ENCODE data around the gene DPP10.

Gene DPP10

DNA sequence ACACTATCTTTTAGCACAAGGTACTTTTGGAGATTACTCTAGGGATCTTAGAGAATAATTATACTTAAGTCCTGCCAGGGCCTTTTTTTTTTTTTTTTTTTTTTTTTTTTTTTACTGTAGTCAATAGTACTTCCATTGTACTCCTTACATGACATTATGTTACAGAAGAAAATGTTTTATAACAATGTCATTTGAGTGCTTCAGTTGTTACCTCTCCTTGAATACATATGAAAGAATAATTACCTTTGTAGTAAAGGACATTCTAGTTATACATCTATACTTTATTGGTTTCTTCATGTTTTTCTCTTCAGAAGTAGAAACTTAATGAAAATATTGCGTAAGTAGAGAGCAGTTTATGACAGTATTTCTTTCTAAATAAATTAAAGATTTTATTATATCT lies 834.9 kb downstream of the DPP10 start:
- DNase-seq (ENCODE audit: low spot score): no peak

DNA sequence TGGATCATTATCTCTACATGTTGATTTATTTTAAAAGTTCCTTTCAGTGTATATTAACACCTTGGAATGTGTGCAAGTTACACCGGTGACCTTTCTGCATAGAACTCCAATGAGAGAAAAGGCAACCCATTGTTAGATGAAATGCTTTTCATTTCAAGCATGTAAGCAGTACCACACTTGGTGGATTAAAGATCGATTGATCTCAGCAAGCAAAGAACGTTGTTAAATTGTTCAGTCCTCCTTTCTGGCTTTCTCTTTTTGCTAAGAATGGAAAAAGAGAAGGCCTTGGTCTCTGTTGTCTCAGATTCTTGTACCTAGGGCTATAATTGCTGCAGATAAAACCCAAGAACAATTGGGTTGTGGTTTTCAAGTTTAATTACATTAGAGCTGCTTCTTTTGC lies 843.0 kb downstream of the DPP10 start:
- no peak for DNase-seq (ENCODE audit: low spot score)

DNA sequence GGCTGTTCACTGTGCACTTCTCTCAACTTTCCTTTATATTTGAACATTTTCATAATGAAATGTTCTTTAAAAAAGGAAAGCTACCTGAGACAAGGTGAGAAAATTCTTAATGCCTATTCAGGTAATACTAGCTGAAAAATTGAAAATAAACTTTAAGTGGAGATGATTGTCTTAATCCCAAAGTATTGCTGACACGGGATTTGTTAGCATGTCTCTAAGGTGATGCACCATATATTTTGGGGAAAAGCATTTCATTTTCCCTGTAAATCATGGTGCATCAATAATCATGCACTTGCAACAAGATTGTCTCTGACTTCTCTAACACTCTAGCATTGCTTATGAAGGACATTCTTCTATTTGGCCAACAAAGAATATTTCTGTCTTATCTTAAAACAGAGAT lies 848.0 kb downstream of the DPP10 start:
- DNase-seq (ENCODE audit: low spot score): no peak

DNA sequence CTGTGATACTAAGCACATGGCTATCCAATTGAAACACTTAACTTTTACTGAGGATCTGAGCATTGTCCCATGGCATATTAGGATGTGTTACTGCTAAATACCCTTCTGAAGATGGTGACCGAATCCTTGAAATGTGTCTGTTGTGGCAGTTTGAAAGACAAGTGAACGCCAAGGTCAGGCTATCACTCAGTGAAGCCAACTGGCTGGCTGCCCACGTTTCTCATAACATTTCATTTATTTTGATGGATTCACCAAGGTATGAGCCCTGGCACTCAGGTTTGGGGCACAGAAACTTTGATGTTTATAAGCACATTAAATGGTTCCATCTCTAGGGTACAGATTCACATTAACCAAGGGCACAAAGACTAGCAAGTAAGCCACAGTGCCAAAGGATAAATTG lies 850.3 kb downstream of the DPP10 start:
- DNase-seq (ENCODE audit: low spot score): no peak

DNA sequence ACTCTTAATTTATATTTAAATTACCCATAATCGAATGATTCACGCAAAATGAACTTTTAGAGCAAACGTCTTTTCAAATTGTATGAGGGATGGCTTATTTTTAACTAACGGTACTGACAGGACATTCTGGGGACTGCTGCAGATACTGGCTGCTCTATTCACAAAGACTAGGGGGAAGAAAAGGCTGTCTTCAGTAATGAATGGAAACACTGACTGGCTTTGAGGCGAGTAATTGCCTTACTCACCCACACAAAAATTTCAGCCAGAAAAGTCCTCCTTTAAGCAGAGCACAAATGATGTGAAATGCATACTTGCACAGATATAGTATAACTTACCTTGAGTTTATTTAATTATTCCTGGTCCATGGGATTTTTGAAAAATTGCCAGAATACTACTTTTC lies 852.6 kb downstream of the DPP10 start:
- peak; percentile 2 for DNase-seq (ENCODE audit: low spot score)

DNA sequence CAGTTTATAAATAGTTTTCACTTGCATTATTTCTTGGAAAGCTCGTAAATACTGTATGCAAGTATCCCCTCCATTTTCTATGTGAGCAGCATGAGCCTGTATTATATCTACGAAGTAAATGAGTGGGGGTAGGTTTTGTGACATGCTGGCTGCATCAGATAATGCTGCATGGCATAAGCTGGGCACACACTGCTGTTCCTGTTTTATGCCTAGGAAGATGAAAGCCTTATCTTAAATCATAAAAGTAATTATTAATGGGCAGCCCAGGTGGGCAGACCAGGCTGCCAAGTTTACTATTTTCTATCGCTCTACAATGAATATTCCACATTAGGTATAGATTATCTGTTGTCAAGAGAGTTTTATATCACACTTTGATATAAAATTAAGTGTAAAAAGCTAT lies 854.6 kb downstream of the DPP10 start:
- no peak for DNase-seq (ENCODE audit: low spot score)

DNA sequence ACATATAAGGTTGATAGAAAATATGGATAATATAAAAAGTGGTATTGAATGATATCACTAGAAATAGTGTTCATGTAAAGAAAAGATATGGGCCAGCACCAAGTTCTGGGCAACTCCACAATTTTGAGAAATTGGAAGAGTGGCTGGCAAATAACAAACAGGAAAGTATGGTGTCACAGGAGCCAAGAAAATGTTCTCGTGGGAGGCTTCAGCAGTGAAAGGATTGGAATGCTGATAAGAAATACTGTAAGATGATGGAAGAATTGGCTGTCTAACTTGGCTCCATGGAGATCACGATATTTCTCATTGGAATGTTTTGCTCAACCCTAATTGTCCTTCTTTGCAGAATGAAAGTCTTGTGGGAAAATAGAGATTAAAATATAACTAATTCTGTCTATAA lies 856.8 kb downstream of the DPP10 start:
- no peak for DNase-seq (ENCODE audit: low spot score)

DNA sequence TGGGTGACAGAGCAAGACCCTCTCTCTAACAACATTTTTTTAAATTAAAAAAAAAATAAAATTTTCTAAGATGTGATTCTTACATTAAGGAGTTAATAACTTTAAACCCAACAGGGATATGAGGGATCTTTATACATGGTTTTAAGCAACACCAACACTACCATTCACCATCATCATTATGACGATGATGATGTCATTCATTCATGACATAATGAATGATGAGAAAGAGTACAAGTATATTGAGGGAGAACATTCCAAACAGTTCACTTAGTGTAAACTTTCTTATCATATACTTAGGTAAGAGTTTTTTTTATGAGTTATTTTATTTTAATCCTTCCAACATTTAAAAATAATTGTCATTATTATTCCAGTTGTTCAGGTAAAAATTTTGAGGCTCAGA lies 863.3 kb downstream of the DPP10 start:
- DNase-seq (ENCODE audit: low spot score): no peak

DNA sequence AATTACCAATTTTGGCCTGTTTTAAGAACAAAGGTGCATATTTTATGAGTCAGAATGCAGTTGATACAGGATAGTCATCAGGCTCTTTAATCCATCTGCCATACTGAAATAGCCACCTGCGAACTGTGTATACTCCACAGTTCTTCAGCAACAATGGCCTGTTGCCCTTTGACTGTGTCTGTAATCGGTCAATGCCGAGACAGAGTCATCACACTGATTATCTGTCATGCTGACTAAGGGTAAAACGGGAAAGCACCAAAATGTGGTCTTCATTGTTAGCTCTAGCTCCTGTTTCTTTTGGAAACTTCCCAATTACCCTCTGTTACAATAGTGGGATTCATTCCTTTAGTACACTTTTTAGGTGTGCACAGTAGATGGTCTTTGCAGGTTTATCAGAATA lies 871.7 kb downstream of the DPP10 start:
- no peak for DNase-seq (ENCODE audit: low spot score)

DNA sequence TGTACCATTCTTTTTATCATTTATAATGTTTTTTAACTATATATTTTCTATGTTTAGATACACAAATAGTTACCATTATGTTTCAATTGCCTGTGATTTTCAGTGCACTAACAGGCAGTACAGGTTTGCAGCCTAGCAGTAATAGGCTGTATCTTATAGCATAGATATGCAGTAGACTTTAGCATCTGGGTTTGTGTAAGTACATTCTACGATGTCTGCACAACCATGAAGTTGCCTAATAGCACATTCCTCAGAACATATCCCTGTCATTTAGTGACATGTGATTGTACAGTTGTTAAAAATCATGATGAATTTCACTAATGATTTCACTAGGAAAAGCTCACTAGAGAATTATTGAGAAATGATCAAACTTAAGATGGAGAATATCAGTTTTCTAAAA lies 884.6 kb downstream of the DPP10 start:
- DNase-seq (ENCODE audit: low spot score): no peak

DNA sequence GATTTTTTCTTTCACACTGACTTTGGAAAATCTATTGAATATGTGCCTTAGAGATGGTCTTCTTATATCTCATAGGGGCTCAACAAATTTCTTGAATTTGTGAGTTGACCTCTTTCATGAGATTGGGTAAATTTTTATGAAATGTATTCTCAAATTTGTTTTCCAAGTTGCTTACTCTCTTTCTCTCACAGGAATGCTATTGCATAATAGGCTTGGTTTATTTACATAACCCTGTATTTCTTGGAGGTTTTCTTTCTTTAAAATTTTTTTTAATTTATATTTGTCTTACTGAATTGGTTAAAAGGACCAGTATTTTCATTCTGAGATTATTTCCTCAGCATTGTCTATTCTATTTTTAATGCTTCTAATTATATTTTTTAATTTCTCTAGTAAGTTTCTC lies 917.1 kb downstream of the DPP10 start:
- no peak for DNase-seq (ENCODE audit: low spot score)

DNA sequence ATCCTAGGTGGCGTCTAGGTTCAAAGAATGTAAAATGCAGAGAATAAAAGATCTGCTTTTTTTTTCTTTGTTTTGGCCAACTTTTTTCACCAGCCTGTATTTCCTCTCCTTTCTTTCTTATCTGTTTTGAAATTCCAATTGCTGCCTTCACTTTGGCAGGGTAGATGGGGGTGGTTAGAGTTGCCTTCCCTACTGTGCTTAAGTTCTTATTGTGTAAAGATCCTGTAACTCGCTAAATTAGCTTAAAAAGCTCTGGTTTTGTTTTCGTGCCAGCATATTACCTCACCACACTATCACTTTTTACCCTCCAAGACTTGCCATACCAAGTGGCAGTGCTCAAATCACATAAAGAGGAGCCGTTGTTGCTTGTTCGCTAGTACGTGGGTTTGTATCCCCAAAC lies 921.7 kb downstream of the DPP10 start:
- no peak for DNase-seq (ENCODE audit: low spot score)

DNA sequence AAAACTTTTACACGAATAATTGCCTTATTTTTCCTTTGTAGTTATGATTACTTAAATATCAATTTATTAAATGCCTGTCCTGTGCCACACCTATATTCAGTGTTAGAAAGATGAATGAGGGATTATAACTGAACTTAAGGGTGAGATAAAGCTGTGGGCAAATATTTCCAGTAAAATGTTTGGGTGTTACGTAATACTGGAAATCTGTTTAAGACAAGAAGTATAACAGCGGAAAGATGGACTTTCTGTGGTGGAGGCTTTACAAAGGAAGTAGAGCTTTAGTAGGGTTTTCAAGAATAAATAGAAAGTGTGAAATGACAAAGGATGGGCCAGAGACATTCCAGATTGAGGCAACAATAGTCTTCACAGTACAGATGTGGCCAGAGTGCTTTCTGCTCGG lies 927.0 kb downstream of the DPP10 start:
- no peak for DNase-seq (ENCODE audit: low spot score)

DNA sequence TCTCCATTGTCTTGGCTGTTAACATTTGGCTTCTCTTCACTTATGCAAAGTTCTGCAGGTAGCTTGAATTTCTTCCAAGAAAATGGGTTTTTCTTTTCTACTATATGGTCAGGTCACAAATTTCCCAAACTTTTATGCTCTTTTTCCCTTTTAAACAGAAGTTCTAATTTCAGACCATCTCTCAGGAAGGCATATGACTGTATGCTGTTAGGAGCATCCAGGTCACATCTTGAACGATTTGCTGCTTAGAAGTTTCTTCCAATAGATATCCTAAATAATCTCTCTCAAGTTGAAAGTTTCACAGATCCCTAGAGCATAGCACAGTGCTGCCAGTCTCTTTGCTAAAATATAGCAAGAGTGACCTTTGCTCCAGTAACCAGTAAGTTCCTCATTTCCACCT lies 932.5 kb downstream of the DPP10 start:
- no peak for DNase-seq (ENCODE audit: low spot score)

DNA sequence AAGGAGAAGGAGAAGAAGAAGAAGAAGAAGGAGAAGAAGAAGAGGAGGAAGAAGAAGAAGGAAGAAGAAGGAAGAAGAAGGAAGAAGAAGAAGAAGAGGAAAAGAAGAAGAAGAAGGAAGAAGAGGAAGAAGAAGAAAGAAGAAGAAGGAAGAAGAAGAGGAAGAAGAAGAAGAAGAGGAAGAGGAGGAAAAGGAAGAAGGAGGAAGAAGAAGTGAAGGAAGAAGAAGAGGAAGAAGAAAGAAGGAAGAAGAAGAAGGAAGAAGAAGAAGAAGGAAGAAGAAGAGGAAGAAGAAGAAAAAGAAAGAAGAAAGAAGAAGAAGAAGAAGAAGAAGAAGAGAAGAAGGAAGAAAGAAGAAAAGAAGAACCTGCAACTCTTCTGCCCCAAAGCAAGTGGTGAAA lies 942.0 kb downstream of the DPP10 start:
- DNase-seq (ENCODE audit: low spot score): no peak

DNA sequence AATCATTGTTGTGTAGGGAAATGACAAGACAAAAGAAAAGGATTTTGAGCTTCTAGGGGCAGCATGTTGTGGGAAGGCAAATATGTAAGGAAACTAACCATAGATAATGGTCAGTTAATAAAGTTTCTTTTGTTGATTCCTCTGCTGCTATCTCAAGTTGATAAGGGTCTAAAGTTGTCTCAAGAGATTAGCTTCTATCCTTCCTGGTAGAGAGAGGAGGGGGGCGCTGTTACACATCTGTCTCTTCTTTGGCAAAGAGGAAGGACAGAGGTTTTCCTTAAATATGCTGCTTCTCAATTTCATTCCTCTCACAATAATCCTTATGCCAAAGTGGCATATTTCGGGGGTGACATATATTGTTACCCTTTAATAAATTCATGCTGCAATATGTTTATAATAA lies 944.0 kb downstream of the DPP10 start:
- no peak for DNase-seq (ENCODE audit: low spot score)

DNA sequence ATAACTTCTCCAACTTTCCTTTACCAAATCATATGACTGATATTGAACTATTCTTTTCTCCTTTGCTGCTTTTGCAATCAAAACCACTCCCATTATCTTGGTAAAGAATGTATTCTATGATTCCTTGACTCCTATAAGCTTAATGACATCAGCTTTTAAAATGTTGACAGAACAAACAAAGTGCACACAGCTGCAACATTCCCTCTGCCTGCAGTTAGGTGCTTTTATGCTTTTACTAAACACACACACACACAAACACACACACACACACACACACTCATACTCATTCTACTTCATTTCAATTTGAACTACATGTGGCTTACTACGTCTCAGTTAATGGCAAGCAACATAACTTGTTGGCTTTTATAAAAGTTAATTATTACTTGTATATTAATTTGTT lies 946.6 kb downstream of the DPP10 start:
- DNase-seq (ENCODE audit: low spot score): no peak

DNA sequence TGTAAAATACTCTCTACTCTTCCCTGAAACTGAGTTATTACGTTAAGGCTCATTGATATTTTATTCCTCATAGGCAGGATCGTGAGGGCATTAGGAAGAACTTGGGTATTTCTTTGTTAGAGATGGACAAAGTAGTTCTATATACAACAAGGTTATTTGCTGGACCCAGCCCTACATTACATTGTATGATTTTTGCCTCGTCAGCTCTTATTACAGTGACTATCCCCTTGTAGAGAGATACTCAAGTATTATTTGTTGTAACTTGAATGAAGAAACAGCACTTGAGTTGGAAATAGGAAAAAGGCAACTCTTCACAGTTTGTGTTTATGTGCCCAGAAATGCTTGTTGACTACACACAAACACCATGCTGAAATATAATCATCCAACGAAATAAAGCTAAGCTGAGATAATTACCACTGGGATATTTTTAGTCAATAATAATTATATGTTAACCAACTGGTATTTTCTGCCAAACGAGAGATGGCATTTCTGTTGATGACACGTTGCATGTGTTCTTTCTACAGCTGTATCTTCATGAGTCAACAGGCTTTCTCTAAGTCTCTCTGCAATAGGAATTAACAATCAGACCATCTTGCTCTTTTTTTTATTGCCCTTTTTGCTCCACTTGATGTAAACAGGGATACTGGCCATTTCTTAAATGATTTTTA lies 947.6 kb downstream of the DPP10 start:
- DNase-seq (ENCODE audit: low spot score): no peak

DNA sequence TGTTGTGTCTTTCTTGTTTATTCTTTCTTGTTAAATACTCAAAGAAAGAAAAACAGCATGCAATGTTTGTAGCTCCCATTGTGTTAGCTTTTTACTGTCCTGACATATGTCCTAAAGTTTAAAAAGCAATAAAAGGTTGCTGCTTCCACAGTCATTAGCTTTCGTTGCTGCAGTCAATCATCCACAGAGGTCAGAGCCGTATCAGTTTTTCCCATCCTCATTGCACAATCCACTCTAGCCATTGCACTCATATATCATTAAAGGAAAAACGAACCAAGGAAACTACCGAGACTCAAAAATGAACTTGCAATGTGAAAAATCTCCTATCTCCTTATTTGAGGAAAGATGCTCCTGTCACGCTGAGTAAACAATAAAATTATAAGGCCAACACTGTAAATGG lies 954.1 kb downstream of the DPP10 start:
- no peak for DNase-seq (ENCODE audit: low spot score)

DNA sequence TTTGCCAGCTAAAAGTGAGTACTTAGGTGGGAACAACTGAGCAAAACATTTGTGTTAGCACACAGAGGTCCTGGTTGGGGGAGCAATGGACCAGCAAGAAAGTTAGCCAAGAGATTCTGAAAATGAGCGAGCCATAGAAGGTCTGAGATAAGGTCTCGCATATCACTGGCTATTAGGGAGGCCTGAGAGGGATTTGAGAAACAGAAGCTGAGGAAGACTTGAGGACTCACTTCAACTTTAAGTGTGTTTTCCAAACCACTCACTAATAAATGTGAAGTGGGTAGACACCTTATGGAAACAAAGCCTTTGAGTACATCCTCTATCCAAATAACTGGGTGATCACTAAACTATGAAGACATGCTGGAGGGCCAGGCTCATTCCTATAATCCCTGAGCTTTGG lies 958.5 kb downstream of the DPP10 start:
- DNase-seq (ENCODE audit: low spot score): no peak

DNA sequence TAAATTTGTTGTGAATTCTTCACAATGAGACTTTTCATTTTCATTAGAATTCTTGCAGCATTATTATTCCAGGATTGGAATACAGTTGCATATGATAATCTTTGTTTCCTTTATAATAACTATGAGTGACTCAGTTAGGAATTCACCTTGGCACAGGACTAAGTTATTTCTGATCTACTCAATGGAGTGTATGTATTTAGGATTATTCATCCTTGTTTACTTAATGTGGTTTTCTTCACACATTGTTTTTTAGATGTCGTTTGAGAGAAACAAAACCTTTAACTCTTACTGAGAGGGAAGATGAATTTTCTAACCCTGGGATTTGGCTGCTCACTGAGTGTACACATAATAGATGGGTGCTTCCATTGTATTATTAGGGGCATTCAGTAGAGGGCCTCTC lies 970.1 kb downstream of the DPP10 start:
- no peak for DNase-seq (ENCODE audit: low spot score)

DNA sequence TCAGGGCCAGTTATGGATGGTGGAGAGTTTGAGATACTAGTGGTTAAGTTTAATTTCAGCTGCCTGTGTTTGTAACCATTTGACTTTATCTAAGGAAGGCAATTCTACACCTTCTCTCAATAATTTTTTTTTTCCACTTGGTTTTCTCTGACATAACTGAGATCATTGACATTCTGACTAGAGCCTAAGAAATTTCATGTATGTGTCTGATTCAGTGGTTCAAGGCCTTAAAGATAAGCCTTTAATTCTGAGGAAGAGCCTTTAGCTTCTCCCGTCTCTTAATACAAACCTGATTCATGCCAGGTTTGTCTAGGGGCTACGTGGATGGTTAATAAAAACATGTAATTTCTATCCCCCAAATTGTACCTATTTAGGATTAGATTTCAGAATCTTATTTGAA lies 971.4 kb downstream of the DPP10 start:
- DNase-seq (ENCODE audit: low spot score): no peak

DNA sequence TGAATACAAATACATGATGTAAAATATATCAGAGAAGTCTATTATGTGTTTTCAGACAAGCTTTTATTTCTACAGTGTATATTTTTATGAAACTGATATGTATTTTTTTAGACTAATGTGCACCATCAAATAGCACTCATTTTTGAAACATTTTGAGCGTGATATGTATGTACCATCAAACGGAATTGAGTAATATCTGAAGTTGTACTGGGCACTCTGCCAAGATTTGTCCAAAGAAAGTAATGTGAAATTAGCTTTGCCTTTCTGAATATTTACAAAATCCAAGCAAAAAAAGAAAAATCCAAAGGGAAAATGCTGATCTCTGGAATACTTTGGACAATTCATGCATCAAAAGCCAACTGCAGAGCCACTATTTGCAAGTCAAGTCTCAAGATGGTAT lies 972.0 kb downstream of the DPP10 start:
- no peak for DNase-seq (ENCODE audit: low spot score)

DNA sequence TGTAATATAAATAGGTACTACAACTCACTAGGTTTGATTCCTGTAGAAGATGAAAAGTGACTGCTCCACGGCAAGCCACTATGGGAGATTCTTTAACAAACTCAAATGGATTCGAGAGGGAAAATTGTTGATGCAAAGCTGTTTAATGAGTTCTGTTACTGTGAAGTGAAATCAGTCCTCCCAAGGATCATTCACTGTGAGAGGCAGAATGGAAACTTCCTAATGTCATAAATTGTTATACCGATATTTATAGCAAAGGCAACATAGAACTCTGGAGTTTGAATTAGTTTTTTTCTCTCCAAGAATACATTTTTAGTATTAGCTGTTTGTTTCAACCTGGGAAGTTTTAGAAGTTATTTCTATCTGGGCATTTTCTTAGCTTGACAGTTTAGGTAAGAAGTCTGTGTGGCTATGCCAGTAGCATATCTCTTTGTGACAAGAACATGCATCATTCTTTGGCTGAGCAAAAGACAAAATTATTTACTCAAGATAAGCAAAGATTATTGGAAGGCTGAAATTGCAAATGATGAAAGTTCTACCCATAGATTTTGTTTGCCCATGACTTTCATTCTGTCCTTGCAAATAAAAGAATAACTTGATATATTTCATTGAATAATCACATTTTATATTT lies 979.7 kb downstream of the DPP10 start:
- DNase-seq (ENCODE audit: low spot score): no peak

All from COLO829 (cell line).